Ovary (tissue), 9 donors: ENCODE data around the gene ANXA11. TPM values are rescaled to one million over a fixed set of nuclear protein-coding genes. Genes with fewer than 3 reads are reported as not detected.

Source experiments
- DNase-seq, 5 donors: peaks; one replicate each; pipeline ENCODE4 v3.0.0-alpha.2; 2019 to 2020
- H3K27ac ChIP-seq, 2 donors: fragments of 200-600 bp; one replicate each; pipeline versions ENCODE4 v1.5.1 to v1.8.0; 2019 to 2022
- H3K27me3 ChIP-seq: fragments of 200-600 bp; one replicate; pipeline ENCODE4 v1.8.0; 2022
- H3K36me3 ChIP-seq: fragments of 200-600 bp; sonication (generic); one replicate; pipeline ENCODE4 v1.5.1; 2019
- H3K4me1 ChIP-seq: one replicate; pipeline ENCODE4 v1.8.1; 2013; ENCODE audit warnings: mild to moderate bottlenecking, moderate library complexity; ENCODE audit not compliant: insufficient read depth
- H3K4me3 ChIP-seq: fragments of 200-600 bp; sonication (generic); one replicate; pipeline ENCODE4 v1.5.1; 2017
- H3K9me3 ChIP-seq, 2 donors: fragments of 200-600 bp in 1 of 2; sonication (generic) in 1 of 2; one replicate each; pipeline versions ENCODE4 v1.5.1 to v1.8.1; 2013 to 2019; ENCODE audit warnings: mild to moderate bottlenecking in 1 of 2, moderate library complexity in 1 of 2
- CTCF ChIP-seq, 3 donors: fragments of 450-650 bp in 2 of 3; fragments of 200-600 bp in 1 of 3; IDR thresholded peaks; one replicate each; pipeline versions ENCODE4 v1.5.1 to v1.8.0; 2016 to 2022; ENCODE audit warnings: antibody characterized with exemption in 3 of 3, mild to moderate bottlenecking in 1 of 3
- EP300 ChIP-seq: sonication (generic); formaldehyde crosslinking; IDR thresholded peaks from one replicate; pipeline ENCODE4 v1.6.1; 2017; ENCODE audit warnings: antibody characterized with exemption
- POLR2A ChIP-seq: fragments of 450-650 bp; IDR thresholded peaks from one replicate; pipeline ENCODE4 v1.6.1; 2017; ENCODE audit warnings: antibody characterized with exemption, mild to moderate bottlenecking, moderate library complexity
- WGBS, 3 donors: extraction: QIAGEN DNeasy Blood & Tissue Kit in 1 of 3; methylation state at CpG; one replicate each; pipeline versions ENCODE4 v1.1.5 to v1.1.7; 2013 to 2017; 5-methylcytosine and 5-hydroxymethylcytosine counted together
- intact Hi-C, 4 donors: fragments of 100-400 bp; cut with DNase I; formaldehyde crosslinking; loops; one replicate each; pipeline versions ENCODE4 v1.11.0 to v1.15.1; 2022 to 2023
- polyA plus RNA-seq, 2 donors: library from polyadenylated mRNA; stranded (reverse); fragments of 200-250 nt in 1 of 2; fragments of 350-450 nt in 1 of 2; fragmentation: Illumina TruSeq in 1 of 2; extraction: RNeasy Lipid Tissue Mini Kit (QIAGEN cat#74804) in 1 of 2; gene quantifications; one replicate each; pipeline ENCODE4 v1.2.3, GENCODE V29; 2013 to 2014
- total RNA-seq, 7 donors: library from RNA; depleted of rRNA in 2 of 7; stranded (reverse); fragments of >200 nt in 2 of 7; fragmentation: NEBNext Ultra II Directional in 3 of 7; extraction: Animal tissue kit (Norgen Biotek cat#: 25700) in 3 of 7; gene quantifications; one replicate each; pipeline versions ENCODE4 v1.1.0 to v1.2.4, GENCODE V29; 2016 to 2023
- donor health status: DM: no; HTN: no; CAD: no; lungs with moderate emphysema.
- donor health status: DM: no; HTN: no; CAD: no.
- donor health status: Bipolar disorder and iron deficiency.
- donor health status: DM: yes; HTN: yes; CAD: no.
- donor health status: DM: no; HTN: no; CAD: no.
- donor health status: DM: yes; HTN: yes; CAD: no.

ANXA11 gene
- total and polyA plus RNA-seq, 9 donors, result 44.2 to 372 (median 137) TPM

GRCh38 chr10:80156216-80156615 lies 49.1 kb downstream of the ANXA11 start:
- Histone ChIP-seq H3K4me3 (no peak overlapping the region), H3K4me1 (peaks cover 11% of the 10 kb centered on the region), H3K36me3 (no peaks in the 10 kb centered on the region), H3K27ac (no peak overlapping the region), H3K27me3 (no peaks in the 10 kb centered on the region), H3K9me3 (no peaks in the 10 kb centered on the region)
- TF ChIP-seq EP300 (no peak), CTCF (IDR thresholded peaks at IDR 0.05) (no peak), POLR2A (no peak)
- 92 to 95% (median 92%) methylated on average over 5 of the region's 5 CpGs for WGBS, 3 donors
- DNase-seq, result no peak
- intact Hi-C loops, result loop anchor here in 3 of 4 donors (5.0 kb wide), 2 partner anchors 46 to 51 kb away; partner anchors contain the start of gene ANXA11 (in 2 of the 3)

- no peaks in the 10 kb centered on the region for H3K9me3 ChIP-seq
- TF ChIP-seq CTCF (IDR thresholded peaks at IDR 0.05) (no peak), POLR2A (no peak), EP300 (no peak)
- H3K36me3 ChIP-seq, result no peaks in the 10 kb centered on the region
- WGBS, 3 donors, result 73 to 79% (median 75%) methylated on average over 8 of the region's 8 CpGs
- H3K4me1 ChIP-seq, result peaks cover 11% of the 10 kb centered on the region
- intact Hi-C loops, result loop anchor here in 3 of 4 donors (5.0 kb wide), 2 partner anchors 47 to 52 kb away; partner anchors contain the start of gene ANXA11 (in 2 of the 3)
- no peak for DNase-seq
- peak overlapping the region in 1 of 2 donors; percentile 41 for H3K27ac ChIP-seq
- no peaks in the 10 kb centered on the region for H3K27me3 ChIP-seq
- no peak overlapping the region for H3K4me3 ChIP-seq
Measured at GRCh38 chr10:80155696-80156215, 49.6 kb downstream of the ANXA11 start.

GRCh38 chr10:80154978-80155695 lies 50.2 kb downstream of the ANXA11 start:
- TF ChIP-seq POLR2A, result no peak
- TF ChIP-seq EP300, result no peak
- no peak for TF ChIP-seq CTCF (IDR thresholded peaks at IDR 0.05)
- Histone ChIP-seq H3K9me3 (no peaks in the 10 kb centered on the region), H3K36me3 (no peaks in the 10 kb centered on the region), H3K27me3 (no peaks in the 10 kb centered on the region), H3K4me3 (no peak overlapping the region), H3K27ac (peak overlapping the region in 1 of 2 donors; percentile 41), H3K4me1 (peaks cover 11% of the 10 kb centered on the region)
- intact Hi-C loops, result loop anchor here (5.0 kb wide), 2 partner anchors 47 to 52 kb away; partner anchors contain the start of gene ANXA11 (in 2 of the 4)
- 45 to 60% (median 55%) methylated on average over 10 of the region's 10 CpGs for WGBS, 3 donors
- no peak for DNase-seq

GRCh38 chr10:80154626-80154977 lies 50.7 kb downstream of the ANXA11 start:
- H3K27ac ChIP-seq, result no peak overlapping the region
- no peaks in the 10 kb centered on the region for H3K27me3 ChIP-seq
- TF ChIP-seq EP300, result no peak
- TF ChIP-seq POLR2A, result no peak
- TF ChIP-seq CTCF (IDR thresholded peaks at IDR 0.05), result no peak
- H3K4me1 ChIP-seq, result peaks cover 11% of the 10 kb centered on the region
- no peak for DNase-seq
- intact Hi-C loops, result loop anchor here in 1 of 4 donors (5.0 kb wide), 1 partner anchor 48 kb away; no protein-coding TSS in a partner anchor
- H3K36me3 ChIP-seq, result no peaks in the 10 kb centered on the region
- H3K9me3 ChIP-seq, result no peaks in the 10 kb centered on the region
- no peak overlapping the region for H3K4me3 ChIP-seq
- 88 to 89% (median 89%) methylated on average over 5 of the region's 5 CpGs for WGBS, 3 donors
